Non-pigmented ciliary epithelial cell (primary cell): ENCODE data around the gene CD300LB.

Source experiments
- DNase-seq: peaks from one replicate; pipeline ENCODE4 v3.0.0-alpha.2; 2010; ENCODE audit warnings: low read depth

CD300LB gene

GRCh38 chr17:74549343-74549742 lies 18.1 kb upstream of the CD300LB start:
- DNase-seq, result no peak

- DNase-seq, result no peak
Observed at GRCh38 chr17:74547736-74548135, 16.5 kb upstream of the CD300LB start.

GRCh38 chr17:74547264-74547663 lies 16.0 kb upstream of the CD300LB start:
- DNase-seq, result no peak

- no peak for DNase-seq
Observed at GRCh38 chr17:74546586-74546985, 15.3 kb upstream of the CD300LB start.

GRCh38 chr17:74545843-74546230 lies 14.6 kb upstream of the CD300LB start, which contains the start of gene CD300C:
Gene CD300C, minus strand, starts transcription at chr17:74546115. Its CDS starts 333 bp downstream, at chr17:74545782.
- DNase-seq, result no peak

- no peak for DNase-seq
Observed at GRCh38 chr17:74544991-74545842, 13.9 kb upstream of the CD300LB start.

- no peak for DNase-seq
Observed at GRCh38 chr17:74543891-74544760, 12.9 kb upstream of the CD300LB start.

GRCh38 chr17:74543406-74543805 lies 12.1 kb upstream of the CD300LB start:
- no peak for DNase-seq

- DNase-seq, result no peak
Observed at GRCh38 chr17:74542727-74543383, 11.6 kb upstream of the CD300LB start.

GRCh38 chr17:74542166-74542565 lies 10.9 kb upstream of the CD300LB start:
- no peak for DNase-seq

GRCh38 chr17:74541176-74542111 lies 10.2 kb upstream of the CD300LB start:
- no peak for DNase-seq

GRCh38 chr17:74539281-74539820 lies 8.1 kb upstream of the CD300LB start:
- no peak for DNase-seq

GRCh38 chr17:74536890-74537289 lies 5.6 kb upstream of the CD300LB start:
- DNase-seq, result no peak

GRCh38 chr17:74532115-74532514 lies 840 bp upstream of the CD300LB start:
- no peak for DNase-seq

- DNase-seq, result no peak
Observed at GRCh38 chr17:74530831-74531150, 484 bp downstream of the CD300LB start.

- no peak for DNase-seq
Observed at GRCh38 chr17:74529243-74529642, 2.0 kb downstream of the CD300LB start.

- no peak for DNase-seq
Observed at GRCh38 chr17:74528491-74529199, 2.6 kb downstream of the CD300LB start.

GRCh38 chr17:74527756-74528155 lies 3.5 kb downstream of the CD300LB start:
- DNase-seq, result no peak

GRCh38 chr17:74527081-74527480 lies 4.2 kb downstream of the CD300LB start:
- DNase-seq, result no peak

GRCh38 chr17:74526681-74527080 lies 4.6 kb downstream of the CD300LB start:
- DNase-seq, result no peak
